GM12892 (cell line): ENCODE measurements around the gene BRD3OS.
"Not testable (repeated sequence)": the region's sequence is repeated elsewhere in the genome, so short reads cannot be mapped to it uniquely, and the experiment has no call there.

Source experiments
- DNase-seq: peaks from one replicate; pipeline ENCODE4 v3.0.0; 2011; ENCODE audit not compliant: insufficient read length
- FAIRE-seq: peaks from 2 replicates; lab custom pipeline; 2011; peaks lifted over from hg19 to GRCh38; lab: Jason Lieb, UNC
- POLR2A ChIP-seq: IDR thresholded peaks from 2 replicates; pipeline ENCODE4 v1.6.1; 2011; ENCODE audit warnings: low read depth, low read length, control low read depth
- POLR2AphosphoS5 ChIP-seq: IDR thresholded peaks from 2 replicates; pipeline ENCODE4 v1.6.1; 2011; ENCODE audit warnings: low read depth, low read length, control low read depth
- TAF1 ChIP-seq: IDR thresholded peaks from 2 replicates; pipeline ENCODE4 v1.6.1; 2011; ENCODE audit warnings: low read depth, mild to moderate bottlenecking, control low read depth, low read length, borderline replicate concordance

Gene BRD3OS

GRCh38 chr9:133980864-133981588 lies 44.3 kb upstream of the BRD3OS start:
- TF ChIP-seq POLR2A = no peak
- TF ChIP-seq TAF1 = no peak
- no peak for DNase-seq
- no peak for FAIRE-seq

- TF ChIP-seq TAF1 (no peak), POLR2A (no peak), POLR2AphosphoS5 (no peak)
- no peak for DNase-seq
- no peak for FAIRE-seq
These were observed 43.7 kb upstream of the BRD3OS start for GRCh38 chr9:133981589-133981957.

- no peak for DNase-seq
- FAIRE-seq = no peak
- TF ChIP-seq POLR2AphosphoS5 = no peak
- TF ChIP-seq POLR2A = no peak
- no peak for TF ChIP-seq TAF1
These were observed 43.2 kb upstream of the BRD3OS start for GRCh38 chr9:133981958-133982681.

- FAIRE-seq (no peak), DNase-seq (no peak)
These were observed 42.1 kb upstream of the BRD3OS start for GRCh38 chr9:133982971-133983720.

GRCh38 chr9:133986061-133986460 lies 39.2 kb upstream of the BRD3OS start:
- DNase-seq (no peak), FAIRE-seq (no peak)
- TF ChIP-seq TAF1 (no peak), POLR2A (no peak), POLR2AphosphoS5 (no peak)

More at GRCh38 chr9:133982971-133983720, 42.1 kb upstream of the BRD3OS start:
- TF ChIP-seq TAF1 = no peak
- TF ChIP-seq POLR2AphosphoS5 = no peak
- TF ChIP-seq POLR2A = no peak

GRCh38 chr9:133986774-133987445 lies 38.4 kb upstream of the BRD3OS start:
- TF ChIP-seq POLR2A (no peak), TAF1 (no peak), POLR2AphosphoS5 (no peak)
- no peak for DNase-seq
- FAIRE-seq = no peak

- FAIRE-seq (no peak), DNase-seq (no peak)
- TF ChIP-seq TAF1 (no peak), POLR2AphosphoS5 (no peak), POLR2A (no peak)
These were observed 37.9 kb upstream of the BRD3OS start for GRCh38 chr9:133987446-133987788.

- FAIRE-seq (no peak), DNase-seq (no peak)
- TF ChIP-seq TAF1 (no peak), POLR2A (no peak), POLR2AphosphoS5 (no peak)
These were observed 37.2 kb upstream of the BRD3OS start for GRCh38 chr9:133987946-133988665.

- DNase-seq, FAIRE-seq: not testable (repeated sequence)
These were observed 36.5 kb upstream of the BRD3OS start for GRCh38 chr9:133988771-133989170.

- no peak for TF ChIP-seq TAF1
- TF ChIP-seq POLR2A = no peak
- TF ChIP-seq POLR2AphosphoS5 = no peak
- DNase-seq (no peak), FAIRE-seq (no peak)
These were observed 35.5 kb upstream of the BRD3OS start for GRCh38 chr9:133989625-133990365.

- TF ChIP-seq POLR2A = no peak
- TF ChIP-seq TAF1 = no peak
- TF ChIP-seq POLR2AphosphoS5 = no peak
- no peak for DNase-seq
- FAIRE-seq = no peak
These were observed 34.7 kb upstream of the BRD3OS start for GRCh38 chr9:133990366-133991213.
